Measurements from ENCODE around the gene ATP2B2. TPM values are rescaled to one million over a fixed set of nuclear protein-coding genes. Genes with fewer than 3 reads are reported as not detected.

ATP2B2 gene
- polyA plus RNA-seq, 5 donors: 0.03 to 0.24 (median 0.13) TPM; not detected in 1

DNA sequence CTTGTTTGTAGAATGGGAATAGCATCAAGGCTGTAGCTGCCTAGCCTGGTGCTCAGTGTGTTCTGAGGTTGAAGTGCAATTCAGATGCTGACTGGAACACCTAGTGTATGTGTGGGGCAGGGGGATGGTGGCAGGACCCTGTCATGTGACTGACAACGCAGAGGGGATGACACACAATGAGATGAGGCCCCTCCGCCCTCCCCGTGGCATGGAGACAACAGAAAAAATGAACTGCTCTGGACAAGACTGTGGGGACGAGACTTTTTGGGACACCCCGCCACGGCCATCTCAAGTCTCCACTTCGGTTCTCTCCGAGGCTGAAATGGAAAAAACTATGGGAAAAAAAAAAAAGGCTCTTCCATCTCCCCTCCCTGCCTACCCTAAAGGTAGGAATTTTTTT lies 174.1 kb downstream of the ATP2B2 start:
- DNase-seq: no peak

DNA sequence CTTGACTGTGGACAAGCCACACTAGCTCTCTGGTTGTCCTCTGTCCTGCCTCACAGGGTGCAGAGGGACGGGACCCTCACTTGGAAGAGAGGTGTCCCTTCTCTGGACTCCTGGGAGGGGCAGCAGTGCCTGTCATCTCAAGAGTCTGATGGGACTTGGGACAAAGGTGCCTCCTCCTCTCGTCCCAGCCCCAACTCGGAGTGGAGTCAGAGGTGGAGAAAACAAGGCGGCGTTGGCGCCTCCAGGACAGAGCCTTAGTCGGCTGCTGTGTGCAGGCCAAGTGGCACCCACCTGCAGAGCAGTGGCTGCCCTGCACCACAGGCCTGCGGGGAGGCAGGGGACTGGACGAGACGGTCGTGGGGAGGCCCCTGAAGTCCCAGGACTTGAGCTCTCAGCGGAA lies 175.1 kb downstream of the ATP2B2 start:
- no peak for DNase-seq

DNA sequence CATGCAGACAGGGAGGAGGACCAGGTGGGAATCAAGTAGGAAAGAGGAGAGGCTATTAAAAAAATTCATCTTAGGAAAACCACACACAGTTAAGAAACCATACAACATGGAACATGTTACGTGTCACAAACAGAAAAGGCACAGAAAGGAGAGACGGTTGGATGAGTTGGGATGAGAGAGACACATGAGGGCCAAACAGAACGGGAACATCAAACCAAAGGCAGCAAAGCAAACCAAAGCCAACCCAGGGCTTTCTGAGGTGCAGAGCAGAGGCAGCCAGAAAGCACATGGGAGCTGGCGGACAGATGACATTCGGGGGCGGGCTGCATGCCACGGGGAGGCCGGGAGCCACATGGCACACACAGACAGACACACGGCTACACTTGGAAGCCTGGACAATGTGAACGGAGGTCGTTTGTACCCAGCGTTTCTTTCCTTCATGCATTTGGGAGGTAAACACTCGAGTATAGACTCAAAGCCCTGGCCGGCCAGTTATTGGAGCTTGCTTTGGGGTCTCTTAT lies 175.8 kb downstream of the ATP2B2 start:
- DNase-seq: no peak

DNA sequence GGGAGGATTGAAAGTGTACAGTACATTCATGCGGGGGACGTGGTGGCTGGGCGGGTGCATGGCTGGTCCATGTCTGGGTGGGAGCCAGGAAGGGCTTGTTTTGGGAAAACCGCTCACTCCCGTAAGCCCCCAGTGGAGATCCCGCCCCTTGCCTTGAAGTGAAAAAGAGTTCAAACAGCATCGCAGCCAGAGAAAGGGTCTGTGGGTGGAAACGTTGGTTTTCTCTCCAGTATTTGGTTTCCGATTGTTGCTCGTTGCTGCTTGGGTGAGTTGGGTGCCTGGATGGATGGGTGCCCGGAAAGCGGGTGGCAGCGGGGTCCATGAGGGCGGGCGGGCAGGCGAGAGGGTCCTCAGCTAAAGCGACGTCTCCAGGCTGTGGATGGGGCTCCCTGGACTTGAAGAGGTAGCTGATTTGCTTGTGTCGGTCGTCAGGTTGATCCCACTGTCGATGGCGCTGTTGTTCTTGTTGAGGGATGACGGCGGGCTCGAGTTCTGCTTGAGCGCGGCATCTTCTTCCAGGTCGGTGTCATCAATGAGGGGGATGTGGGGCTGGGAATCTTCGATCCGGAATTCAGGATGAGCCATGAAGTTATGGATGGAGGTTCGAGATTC lies 176.8 kb downstream of the ATP2B2 start:
- no peak for DNase-seq

DNA sequence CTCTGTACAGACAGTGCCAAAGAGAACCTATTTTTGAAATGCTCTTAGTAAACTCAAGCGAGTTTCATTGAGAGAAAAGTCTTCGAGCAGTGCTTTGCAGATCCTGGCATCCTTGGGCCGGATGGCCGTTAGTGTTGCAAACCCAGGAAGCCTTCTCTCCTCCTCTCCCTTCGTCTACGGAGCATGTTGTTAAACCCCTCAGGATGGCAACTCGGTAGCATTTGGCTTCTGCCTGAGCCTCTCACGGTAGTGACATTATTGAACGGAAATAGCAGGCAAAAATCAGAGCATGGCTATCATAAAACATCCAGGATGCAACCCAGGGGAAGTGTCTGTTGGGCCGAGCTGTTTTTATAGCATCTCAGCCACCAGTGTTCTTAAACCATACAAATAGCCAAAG lies 177.8 kb downstream of the ATP2B2 start:
- DNase-seq: no peak

DNA sequence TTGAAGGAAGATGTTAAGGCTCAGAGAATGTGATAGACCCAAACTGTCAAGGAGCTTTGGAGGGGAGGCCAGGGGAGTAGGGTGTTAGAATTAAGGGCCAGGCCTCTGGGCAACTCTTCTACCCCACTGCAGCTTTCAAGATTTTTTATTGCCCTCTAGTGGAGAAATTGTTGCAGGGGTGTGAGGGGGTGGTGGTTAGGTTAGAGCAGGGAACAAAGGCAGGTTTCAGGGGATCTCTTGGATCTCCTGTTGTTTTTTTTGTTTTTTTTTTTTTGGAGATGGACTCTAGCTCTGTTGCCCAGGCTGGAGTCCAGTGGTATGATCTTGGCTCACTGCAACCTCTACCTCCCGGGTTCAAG lies 183.1 kb downstream of the ATP2B2 start:
- no peak for DNase-seq

DNA sequence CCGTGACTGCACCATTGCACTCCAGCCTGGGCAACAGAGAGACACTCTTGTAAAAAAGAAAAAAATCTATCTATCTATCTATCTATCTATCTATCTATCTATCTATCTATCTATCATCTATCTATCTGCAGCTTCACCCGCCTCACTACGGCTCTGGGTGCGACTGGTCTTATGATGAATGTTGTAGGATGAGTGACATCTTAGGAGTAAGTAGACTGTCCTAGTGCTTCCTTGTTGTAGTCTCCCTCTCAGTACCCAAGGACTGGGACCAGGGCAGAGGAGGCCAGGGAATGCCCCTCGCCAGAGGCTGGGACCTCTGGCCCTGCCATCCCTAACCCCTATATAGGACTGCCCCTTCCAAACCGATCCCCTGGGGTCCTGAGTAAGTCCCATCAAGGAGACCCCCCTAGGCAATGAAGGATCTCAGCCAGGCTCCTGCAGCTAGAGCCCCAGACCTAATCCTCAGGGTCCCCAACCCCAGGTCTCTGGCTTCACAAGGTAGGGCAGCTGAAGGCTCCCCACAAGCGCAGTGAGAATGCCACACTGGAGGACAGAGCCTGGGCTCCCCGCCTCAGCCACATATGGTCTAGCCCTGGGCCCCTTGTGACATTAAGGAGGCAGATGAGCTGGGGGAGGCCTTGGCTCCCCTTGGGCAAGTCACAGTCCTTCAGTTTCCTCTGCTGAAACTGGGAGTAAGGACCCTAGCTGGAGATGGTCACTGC lies 183.6 kb downstream of the ATP2B2 start:
- DNase-seq: no peak

DNA sequence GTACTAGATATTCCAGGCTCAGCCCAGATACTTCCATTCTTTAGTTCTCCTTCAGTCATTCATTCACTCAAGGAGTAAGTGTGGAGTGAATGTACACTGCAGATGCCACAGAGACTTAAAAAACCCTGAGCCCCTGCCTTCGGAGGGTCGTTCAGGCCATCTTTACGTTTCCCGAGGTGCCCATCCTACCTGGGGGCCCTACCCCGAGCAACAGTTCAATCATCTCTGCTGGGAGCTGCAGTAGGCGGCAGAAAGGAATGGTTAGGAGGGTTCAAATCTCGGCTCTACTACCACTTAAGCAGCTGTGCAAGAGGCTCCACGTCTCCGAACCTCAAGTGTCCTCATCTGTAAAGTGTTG lies 185.1 kb downstream of the ATP2B2 start:
- DNase-seq: no peak

DNA sequence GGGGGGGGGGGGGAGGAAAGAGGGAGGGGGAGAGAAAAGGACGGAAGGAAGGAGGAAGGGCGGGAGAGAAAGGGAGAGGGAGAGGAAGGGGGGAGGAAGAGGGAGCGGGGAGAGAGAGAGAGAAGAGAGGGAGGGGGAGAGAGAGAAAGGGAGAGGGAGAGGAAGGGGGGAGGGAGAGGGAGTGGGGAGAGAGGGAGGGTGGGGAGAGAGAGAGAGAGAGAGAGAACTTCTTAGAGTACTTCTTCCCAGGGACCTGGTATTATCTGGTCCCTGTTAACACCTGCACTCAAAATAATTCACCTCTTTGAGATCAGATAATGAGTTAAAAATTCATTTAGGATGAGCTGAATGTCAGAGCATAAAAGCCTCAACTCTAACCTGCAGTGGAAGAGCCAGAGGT lies 185.6 kb downstream of the ATP2B2 start:
- no peak for DNase-seq

DNA sequence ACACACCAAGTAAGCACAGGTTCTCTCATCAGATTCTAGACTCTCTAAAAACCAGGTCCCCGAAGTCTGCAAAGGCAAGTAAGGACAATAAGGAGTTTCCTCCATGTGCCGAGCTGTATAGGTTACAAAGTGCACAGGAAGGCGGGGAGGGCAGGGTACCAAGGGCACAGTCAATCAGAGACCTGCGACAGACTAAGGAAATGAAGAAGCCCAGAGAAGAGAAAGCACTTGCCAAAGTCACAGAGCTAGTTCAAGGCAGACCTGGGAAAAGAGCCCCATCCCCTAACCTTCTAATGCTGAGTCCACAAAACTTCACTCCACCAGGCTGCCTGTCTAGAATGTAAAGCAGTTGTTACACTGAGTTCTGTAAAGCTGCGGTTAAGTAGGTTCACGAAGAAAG lies 186.1 kb downstream of the ATP2B2 start:
- no peak for DNase-seq

DNA sequence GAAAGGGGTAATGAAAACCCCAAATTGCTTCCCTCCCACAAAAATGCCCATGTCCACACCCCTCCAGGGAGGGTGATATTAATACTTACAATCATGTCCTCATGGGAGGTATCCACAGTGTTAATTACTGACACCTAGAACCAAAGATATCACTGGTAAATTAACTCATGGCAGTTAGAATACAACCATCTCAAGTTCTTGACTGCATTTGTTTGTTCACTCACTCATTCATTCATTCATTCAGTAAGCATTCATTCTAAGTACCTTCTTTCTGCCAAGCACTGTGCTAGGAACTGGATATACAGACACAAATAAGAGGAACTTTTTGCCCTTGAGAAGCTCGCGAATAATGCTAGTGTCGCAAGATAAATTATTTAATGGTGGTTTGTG lies 187.4 kb downstream of the ATP2B2 start:
- no peak for DNase-seq

DNA sequence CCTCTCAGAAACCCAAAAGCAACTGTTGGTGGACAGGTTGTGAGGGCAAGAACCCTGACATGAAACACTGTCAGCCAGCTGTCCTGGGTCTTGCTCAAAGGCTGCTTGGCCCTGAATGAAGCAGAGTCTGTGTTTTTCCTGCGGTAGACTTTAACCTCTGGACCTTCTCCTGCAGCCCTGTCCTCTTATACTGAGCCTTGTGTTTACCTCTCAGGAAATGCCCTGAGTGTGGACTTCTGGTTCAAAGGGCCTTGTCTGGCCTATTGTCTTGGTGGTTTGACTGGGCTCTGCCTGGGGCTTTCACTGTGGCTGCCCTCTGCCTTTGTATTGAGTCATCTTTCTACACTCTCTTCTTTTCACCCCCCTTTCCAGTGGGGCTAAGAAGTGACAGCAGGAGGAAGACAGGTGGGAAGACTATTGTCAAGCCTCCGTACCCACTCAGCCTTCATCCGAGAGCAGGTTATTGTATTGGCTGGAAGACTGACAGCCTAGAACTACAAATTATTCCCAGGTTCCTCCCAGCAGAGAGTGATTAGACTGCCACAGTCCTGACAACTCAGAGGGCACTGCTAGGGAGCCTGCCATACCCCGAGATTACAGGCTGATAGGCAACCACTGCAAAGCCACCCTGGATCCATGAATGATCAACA lies 187.9 kb downstream of the ATP2B2 start:
- DNase-seq: no peak

DNA sequence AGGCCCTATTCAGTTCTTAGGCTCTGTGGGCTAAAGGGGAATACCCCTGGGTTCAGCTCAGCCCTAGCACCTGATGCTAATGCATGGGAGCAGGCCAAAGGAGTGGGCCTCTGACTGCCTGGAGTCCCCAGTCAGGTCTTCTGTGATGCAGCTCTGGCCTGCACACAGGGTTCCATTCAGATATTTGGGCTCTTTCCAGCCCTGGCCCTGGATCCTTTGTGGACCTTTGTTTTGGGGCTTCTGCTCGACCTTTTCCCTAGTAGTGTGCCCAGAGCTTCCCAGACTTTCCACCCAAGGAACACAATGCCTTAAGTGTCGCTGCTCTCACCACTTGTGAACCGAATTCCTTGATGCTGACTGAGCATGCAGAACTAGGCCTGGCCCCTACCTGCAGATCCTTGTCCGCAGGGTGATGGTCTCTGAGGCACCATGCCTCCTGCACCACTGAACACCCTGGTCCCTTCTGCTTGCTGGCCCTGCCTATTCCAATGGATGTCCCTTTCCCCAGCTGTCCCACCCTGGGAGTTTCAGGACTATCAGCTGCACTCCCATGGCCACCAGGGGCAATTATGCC lies 189.5 kb downstream of the ATP2B2 start:
- DNase-seq: no peak

DNA sequence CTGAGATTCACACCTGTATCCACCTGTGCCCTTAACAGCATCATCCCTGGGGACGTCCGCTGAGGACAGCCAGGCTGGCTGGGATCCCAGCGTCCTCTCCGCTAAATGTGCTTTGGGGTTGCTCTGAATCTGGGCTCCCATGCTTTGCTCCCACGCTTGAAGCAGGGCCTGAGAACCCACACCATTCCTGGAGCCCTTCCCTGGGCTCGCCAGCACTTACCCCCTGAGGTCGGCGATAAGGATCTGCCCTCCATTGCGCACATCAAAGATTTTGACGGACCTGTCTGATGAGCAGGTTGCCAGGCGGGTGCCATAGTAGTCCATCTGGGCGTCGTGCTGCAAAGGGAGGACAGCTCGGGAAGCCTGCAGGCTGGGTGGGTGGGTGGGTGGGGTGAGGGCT lies 190.3 kb downstream of the ATP2B2 start:
- DNase-seq: no peak

DNA sequence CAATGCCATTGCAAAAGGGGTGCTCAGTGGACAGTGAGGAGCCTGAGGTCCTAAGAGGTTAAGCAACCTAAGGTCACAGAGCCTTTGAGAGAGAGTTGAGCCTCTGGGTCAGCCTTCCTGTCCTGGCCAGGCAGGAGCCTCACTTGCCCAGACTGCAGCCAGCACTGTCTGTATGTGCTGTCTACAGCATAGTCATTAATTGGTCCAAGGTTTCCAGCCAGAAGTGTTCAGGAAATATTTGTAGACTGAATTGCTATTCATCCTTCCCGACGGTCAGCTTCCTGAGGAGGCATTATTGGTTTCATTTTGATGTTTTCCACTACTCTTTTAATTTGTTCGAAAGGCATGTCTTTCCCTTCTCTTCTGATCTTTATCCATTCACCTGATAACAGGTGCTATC lies 192.5 kb downstream of the ATP2B2 start:
- no peak for DNase-seq

DNA sequence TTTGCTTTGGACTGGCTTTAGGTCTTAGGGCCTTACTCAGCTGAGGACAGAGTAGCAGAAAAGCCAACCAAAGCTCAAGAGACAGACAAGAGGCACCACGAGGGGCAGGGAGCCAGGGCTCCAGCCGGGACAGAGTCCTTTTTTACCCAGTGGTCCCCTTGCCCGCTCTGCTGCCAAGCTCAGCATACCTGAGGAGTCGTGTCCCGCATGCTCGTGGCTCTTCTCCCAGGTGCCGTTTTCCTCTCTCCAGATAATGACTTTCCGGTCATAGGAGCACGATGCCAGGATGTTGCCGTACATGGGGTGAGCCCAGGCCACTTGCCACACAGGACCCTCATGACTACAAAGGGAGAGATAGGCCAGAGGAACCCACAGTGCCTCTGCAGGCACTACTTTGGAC lies 193.0 kb downstream of the ATP2B2 start:
- no peak for DNase-seq

DNA sequence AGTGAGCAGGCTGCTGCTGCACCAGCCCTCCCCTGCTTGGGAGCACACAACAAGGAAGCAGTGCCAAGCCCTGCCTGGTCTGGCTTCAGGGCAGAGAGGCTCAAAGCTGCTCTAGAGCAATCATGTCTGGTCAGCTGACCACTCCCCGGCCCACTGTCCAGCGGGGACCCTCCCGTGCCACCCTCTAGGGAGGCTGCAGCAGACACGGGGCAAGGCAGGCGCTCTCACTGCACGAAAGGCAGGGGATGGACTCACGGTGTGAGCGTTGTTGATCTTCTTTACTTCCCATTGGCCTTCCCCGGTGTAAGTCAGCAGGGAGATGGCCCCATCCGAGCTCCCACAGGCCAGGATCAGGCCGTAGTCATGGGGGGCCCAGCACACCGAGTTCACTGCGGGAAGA lies 193.7 kb downstream of the ATP2B2 start:
- DNase-seq: no peak

DNA sequence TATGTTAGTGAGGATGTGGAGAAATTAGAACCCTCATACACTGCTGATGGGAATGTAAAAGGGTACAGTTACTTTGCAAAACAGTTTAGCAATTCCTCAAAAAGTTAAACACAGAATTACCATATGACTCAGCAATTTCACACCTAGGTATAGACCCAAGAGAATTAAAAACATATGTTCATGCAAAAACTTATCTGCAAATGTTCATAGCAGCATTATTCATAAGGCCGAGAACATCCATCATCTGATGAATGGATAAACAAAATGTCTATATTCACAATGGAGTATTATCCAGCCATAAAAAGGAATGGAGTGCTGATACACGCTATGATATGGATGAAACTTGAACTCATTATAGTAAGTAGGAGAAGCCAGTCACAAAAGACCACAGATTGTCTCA lies 194.8 kb downstream of the ATP2B2 start:
- no peak for DNase-seq

DNA sequence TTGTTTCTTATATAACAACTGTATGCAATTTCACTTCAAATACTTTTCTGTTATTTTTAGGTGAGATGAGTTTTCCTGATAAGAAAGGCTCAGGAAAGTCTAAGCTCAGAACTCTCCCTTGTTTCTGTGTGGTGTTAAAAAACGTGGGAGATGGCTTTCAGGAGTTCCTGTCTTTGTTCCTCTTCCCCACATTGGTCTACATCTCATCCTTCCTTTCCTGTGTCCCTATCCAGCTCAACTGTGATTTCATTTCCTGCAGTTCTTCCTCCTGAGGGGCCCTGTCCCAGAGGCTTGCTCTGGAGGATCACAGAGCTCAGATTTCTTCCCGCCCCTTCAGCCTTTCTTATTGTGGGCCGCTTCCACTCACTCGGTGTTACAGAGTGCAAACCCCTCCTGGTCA lies 195.7 kb downstream of the ATP2B2 start:
- DNase-seq: no peak

DNA sequence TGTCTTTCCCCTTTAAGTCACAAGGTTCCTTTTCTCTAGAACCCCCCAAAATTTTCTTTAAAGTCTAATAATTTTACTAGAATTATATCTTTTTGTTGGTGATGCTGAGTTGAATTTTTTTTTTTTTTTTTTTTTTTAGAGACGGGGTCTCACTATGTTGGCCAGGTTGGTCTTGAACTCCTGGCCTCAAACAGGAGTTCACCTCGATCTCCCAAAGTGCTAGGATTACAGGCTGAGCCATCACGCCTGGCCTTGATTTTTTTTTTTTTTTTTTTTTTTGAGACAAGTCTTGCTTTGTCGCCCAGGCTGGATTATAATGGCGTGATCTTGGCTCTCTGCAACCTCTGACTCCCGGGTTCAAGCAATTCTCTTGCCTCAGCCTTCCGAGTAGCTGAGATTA lies 196.7 kb downstream of the ATP2B2 start:
- DNase-seq: no peak

DNA sequence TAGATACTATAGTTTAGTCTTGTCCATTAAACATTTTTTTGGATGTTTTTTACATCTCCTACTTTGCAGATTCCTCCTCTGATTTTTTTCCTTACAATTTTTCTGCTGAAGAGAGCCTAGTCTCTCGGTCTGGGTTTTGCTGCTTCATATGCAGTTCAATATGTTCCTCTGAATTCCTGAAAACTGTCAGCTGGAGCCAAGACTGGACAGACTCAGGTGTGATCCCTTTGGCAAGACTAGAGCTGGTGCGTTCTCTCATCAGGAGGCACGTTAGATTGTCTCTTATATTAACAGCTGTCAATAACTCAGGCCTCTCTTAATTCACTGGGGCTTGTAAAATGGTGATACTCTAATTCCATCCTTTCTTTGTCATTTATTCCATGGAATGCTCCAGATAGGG lies 199.2 kb downstream of the ATP2B2 start:
- no peak for DNase-seq

DNA sequence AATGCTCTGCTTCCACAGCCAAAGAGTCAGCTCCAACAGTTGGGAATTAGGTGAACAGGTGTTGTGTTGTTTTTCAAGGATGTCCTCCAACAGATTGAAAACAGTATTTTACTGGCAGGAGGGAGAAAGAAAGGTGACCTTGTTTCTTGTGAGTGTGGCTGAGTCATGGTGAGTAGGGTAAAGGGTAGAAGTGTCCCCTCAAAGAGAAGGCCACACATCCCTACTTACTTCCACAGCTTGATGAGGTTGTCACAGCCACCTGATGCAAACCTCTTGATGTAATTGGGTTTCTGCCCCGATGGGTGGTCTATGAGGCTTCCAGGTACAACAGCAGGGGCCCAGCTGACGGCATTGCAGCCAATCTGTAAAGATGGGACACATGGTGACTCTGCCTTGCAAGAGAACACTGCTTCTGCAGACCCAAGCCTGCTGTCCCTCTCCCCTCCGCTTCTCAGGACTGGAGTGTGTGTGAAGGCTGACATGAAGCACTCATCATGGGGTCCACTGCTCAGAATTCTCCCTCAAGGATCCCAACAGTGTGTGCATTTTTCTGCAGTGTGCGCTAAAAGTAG lies 200.0 kb downstream of the ATP2B2 start:
- DNase-seq: no peak

DNA sequence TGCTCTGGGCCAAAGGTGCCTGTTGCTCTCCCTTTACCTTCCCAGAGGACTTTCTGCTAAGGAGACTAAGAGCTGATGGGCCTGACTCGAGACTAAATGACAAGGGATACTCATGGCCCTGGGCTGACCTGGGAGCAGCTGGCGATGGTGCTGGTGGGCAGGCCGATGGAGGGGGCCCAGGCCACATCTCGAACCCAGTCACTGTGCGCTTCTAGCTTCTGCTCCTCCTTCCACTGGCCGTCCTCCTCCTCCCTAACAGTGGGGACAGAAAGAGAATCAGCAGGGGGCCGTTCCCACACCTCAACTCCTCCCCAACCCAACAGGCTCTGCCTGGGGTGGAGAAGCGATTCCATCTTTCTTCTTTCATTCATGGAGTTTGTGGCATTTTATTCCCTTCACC lies 200.5 kb downstream of the ATP2B2 start:
- DNase-seq: no peak
